GM06990 (cell line): ENCODE measurements around the gene TELO2.

Experiments
- DNase-seq: peaks from one replicate; pipeline ENCODE4 v3.0.0-alpha.2; 2011; ENCODE audit not compliant: insufficient read length; ENCODE audit errors: extremely low read depth
- H3K27me3 ChIP-seq: replicated peaks from 2 replicates; pipeline ENCODE4 v1.6.0; 2011; ENCODE audit warnings: low read length; ENCODE audit not compliant: control insufficient read depth, insufficient read depth
- H3K36me3 ChIP-seq: 2 replicates; pipeline ENCODE4 v1.5.1; 2011; ENCODE audit warnings: low read length; ENCODE audit not compliant: control insufficient read depth, insufficient read depth
- H3K4me3 ChIP-seq: replicated peaks from 2 replicates; pipeline ENCODE4 v1.5.1; 2011; ENCODE audit warnings: low read depth, mild to moderate bottlenecking, control low read depth, low read length
- TF ChIP-seq, protein P1 (sequence below): IDR thresholded peaks from 2 replicates; pipeline ENCODE4 v1.5.1; 2011; ENCODE audit warnings: low read length, control low read depth, mild to moderate bottlenecking, inconsistent platforms; ENCODE audit not compliant: insufficient read depth, poor library complexity, severe bottlenecking

Gene TELO2

GRCh38 chr16:1495889-1496262, 2.7 kb downstream of the TELO2 start:
- TF ChIP-seq, protein P1, sequence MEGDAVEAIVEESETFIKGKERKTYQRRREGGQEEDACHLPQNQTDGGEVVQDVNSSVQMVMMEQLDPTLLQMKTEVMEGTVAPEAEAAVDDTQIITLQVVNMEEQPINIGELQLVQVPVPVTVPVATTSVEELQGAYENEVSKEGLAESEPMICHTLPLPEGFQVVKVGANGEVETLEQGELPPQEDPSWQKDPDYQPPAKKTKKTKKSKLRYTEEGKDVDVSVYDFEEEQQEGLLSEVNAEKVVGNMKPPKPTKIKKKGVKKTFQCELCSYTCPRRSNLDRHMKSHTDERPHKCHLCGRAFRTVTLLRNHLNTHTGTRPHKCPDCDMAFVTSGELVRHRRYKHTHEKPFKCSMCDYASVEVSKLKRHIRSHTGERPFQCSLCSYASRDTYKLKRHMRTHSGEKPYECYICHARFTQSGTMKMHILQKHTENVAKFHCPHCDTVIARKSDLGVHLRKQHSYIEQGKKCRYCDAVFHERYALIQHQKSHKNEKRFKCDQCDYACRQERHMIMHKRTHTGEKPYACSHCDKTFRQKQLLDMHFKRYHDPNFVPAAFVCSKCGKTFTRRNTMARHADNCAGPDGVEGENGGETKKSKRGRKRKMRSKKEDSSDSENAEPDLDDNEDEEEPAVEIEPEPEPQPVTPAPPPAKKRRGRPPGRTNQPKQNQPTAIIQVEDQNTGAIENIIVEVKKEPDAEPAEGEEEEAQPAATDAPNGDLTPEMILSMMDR, result no peak
- H3K4me3 ChIP-seq, result no peak overlapping the region
- peak; percentile 9 for DNase-seq
- peaks cover 17% of the 10 kb centered on the region for H3K36me3 ChIP-seq
- H3K27me3 ChIP-seq, result no peaks in the 10 kb centered on the region

GRCh38 chr16:1496464-1496863, 3.3 kb downstream of the TELO2 start:
- no peak overlapping the region for H3K4me3 ChIP-seq
- peaks cover 20% of the 10 kb centered on the region for H3K36me3 ChIP-seq
- DNase-seq, result no peak
- no peaks in the 10 kb centered on the region for H3K27me3 ChIP-seq
- TF ChIP-seq, protein P1, result no peak

DNA sequence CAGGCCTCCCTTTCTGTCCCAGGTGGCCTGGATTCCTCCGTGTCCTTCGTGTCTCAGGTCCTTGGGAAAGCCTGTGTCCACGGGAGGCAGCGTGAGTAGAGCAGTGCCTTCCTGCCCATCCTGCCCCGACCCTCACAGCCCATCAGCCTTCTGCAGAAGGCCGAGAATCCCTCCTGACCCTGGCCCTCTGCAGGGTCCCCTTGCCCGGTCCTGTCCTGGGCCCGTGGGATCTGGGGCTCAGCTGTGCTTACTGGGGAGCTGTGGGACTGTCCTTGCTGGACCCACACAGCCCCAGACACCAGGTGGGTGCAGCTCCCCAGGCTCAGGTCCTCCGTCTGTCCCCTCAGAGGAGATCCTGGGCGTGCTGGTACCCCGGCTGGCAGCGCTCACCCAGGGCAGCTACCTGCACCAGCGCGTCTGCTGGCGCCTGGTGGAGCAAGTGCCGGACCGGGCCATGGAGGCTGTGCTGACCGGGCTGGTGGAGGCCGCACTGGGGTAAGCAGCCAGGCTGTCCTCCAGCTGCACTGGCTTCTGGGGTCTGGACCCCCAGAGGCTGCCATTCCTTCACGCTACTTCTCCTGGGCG, 3.9 kb downstream of the TELO2 start:
- no peaks in the 10 kb centered on the region for H3K27me3 ChIP-seq
- TF ChIP-seq, protein P1, result no peak
- H3K36me3 ChIP-seq, result peaks cover 26% of the 10 kb centered on the region
- no peak for DNase-seq
- no peak overlapping the region for H3K4me3 ChIP-seq

- TF ChIP-seq, protein P1, result no peak
- Histone ChIP-seq H3K27me3 (no peaks in the 10 kb centered on the region), H3K4me3 (no peak overlapping the region), H3K36me3 (peaks cover 37% of the 10 kb centered on the region)
- no peak for DNase-seq
Observed at GRCh38 chr16:1498899-1499676, 5.9 kb downstream of the TELO2 start.

- TF ChIP-seq, protein P1, result no peak
- no peaks in the 10 kb centered on the region for H3K27me3 ChIP-seq
- H3K4me3 ChIP-seq, result no peak overlapping the region
- DNase-seq, result no peak
- peaks cover 32% of the 10 kb centered on the region for H3K36me3 ChIP-seq
Observed at GRCh38 chr16:1499756-1500464, 6.8 kb downstream of the TELO2 start.
